Measurements from ENCODE around the gene METTL24.

GRCh38 chr6:110342759-110343158, 15.4 kb downstream of the METTL24 start:
- TF ChIP-seq, protein P1, sequence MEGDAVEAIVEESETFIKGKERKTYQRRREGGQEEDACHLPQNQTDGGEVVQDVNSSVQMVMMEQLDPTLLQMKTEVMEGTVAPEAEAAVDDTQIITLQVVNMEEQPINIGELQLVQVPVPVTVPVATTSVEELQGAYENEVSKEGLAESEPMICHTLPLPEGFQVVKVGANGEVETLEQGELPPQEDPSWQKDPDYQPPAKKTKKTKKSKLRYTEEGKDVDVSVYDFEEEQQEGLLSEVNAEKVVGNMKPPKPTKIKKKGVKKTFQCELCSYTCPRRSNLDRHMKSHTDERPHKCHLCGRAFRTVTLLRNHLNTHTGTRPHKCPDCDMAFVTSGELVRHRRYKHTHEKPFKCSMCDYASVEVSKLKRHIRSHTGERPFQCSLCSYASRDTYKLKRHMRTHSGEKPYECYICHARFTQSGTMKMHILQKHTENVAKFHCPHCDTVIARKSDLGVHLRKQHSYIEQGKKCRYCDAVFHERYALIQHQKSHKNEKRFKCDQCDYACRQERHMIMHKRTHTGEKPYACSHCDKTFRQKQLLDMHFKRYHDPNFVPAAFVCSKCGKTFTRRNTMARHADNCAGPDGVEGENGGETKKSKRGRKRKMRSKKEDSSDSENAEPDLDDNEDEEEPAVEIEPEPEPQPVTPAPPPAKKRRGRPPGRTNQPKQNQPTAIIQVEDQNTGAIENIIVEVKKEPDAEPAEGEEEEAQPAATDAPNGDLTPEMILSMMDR (IDR thresholded peaks at IDR 0.05 in 4 of 5, conservative IDR thresholded peaks at IDR 0.05 in 1 of 5) = no peak
- TF ChIP-seq POLR2A (IDR thresholded peaks at IDR 0.05) = no peak
